ENCODE data around the gene RPL34. TPM values are rescaled to one million over a fixed set of nuclear protein-coding genes. Genes with fewer than 3 reads are reported as not detected.
A peak's percentile ranks its signal among the peaks of the same experiment; 100 is the strongest.

The RPL34 gene
- total RNA-seq, 2 donors from 2014 or later: 804 to 1,203 TPM

GRCh38 chr4:108649863-108650211 is 29.5 kb downstream of the RPL34 start:
- Histone ChIP-seq H3K27ac (peak overlapping the region in 2 of 4 donors; percentile 88 to 96), H3K27me3 (no peaks in the 10 kb centered on the region), H3K4me3 (no peak overlapping the region), H3K36me3 (replicated peaks in 1 of 2; ENCODE audit: insufficient read depth in 1 of 2, low read depth in 2 of 2) (no peaks in the 10 kb centered on the region), H3K9me3 (no peaks in the 10 kb centered on the region), H3K4me1 (peaks cover 30% of the 10 kb centered on the region)
- DNase-seq: no peak
- 3% methylated on average over 6 of the region's 6 CpGs for WGBS, 2 donors
- no peak for ATAC-seq
- TF ChIP-seq POLR2A (IDR thresholded peaks at IDR 0.05): no peak
- TF ChIP-seq, protein P1, sequence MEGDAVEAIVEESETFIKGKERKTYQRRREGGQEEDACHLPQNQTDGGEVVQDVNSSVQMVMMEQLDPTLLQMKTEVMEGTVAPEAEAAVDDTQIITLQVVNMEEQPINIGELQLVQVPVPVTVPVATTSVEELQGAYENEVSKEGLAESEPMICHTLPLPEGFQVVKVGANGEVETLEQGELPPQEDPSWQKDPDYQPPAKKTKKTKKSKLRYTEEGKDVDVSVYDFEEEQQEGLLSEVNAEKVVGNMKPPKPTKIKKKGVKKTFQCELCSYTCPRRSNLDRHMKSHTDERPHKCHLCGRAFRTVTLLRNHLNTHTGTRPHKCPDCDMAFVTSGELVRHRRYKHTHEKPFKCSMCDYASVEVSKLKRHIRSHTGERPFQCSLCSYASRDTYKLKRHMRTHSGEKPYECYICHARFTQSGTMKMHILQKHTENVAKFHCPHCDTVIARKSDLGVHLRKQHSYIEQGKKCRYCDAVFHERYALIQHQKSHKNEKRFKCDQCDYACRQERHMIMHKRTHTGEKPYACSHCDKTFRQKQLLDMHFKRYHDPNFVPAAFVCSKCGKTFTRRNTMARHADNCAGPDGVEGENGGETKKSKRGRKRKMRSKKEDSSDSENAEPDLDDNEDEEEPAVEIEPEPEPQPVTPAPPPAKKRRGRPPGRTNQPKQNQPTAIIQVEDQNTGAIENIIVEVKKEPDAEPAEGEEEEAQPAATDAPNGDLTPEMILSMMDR (IDR thresholded peaks at IDR 0.05): no peak
- intact Hi-C loops (cut with DNase I): no loop called here

GRCh38 chr4:108650212-108651013 is 30.0 kb downstream of the RPL34 start, which contains the start of gene OSTC:
Gene OSTC, plus strand, starts transcription at chr4:108650599. Its CDS starts 57 bp downstream, at chr4:108650656.
- peak; percentile 29 to 85 (median 84) for TF ChIP-seq POLR2A (IDR thresholded peaks at IDR 0.05)
- TF ChIP-seq, protein P1 (IDR thresholded peaks at IDR 0.05): peak in 2 of 7 experiments; percentile 4 to 9
- peak within 1 kb of the TSS; percentile 66 to 99 for H3K4me3 ChIP-seq
- no peaks in the 10 kb centered on the region for H3K9me3 ChIP-seq
- H3K27ac ChIP-seq: peak within 1 kb of the TSS; percentile 63 to 96 (median 87)
- H3K27me3 ChIP-seq: no peaks in the 10 kb centered on the region
- intact Hi-C loops (cut with DNase I): no loop called here
- 0 to 1% methylated on average over 42 to 45 of the region's 45 CpGs for WGBS, 2 donors
- ATAC-seq (peak; percentile 98), DNase-seq (peak; percentile 96 to 97 (median 96))
- H3K36me3 ChIP-seq (replicated peaks in 1 of 2; ENCODE audit: insufficient read depth in 1 of 2, low read depth in 2 of 2): no peaks in the 10 kb centered on the region
- peaks cover 30% of the 10 kb centered on the region for H3K4me1 ChIP-seq

DNA sequence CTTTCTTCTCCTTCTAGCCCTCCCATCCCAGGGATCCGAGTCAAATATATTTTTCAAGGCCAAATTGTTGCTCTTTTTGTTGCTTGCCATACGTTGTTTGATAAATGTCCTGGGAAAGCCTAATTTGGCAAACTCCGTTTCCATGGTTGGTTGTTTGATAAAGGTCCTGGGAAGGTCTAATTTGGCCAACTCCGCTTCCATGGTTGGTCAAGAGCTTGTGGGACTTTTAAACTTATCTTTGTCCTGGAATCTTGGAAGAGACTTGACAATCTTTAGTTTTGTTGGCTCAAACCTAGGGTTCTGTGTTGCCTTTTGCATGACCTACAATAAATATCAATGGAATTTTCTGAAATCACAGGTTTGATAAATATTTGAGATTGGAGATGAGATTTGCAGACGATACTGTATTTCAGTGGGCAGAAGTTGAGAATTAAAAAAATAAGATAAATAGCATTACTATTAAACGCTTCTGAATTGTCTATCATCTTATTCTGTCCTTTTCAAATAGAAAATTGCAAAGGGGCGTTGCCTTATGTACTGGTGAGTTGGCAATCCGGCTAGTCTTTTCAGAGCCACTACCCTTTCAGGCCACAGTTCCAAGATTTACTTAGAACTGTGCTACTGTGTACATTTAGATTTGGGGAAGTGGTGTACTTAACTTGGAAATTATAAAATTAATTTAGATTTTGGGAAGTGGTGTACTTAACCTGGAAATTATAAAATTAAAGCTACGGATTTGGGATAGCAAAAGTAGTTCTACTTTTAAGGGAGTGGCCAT is 30.8 kb downstream of the RPL34 start:
- TF ChIP-seq, protein P1 (IDR thresholded peaks at IDR 0.05): no peak
- no peak for TF ChIP-seq POLR2A (IDR thresholded peaks at IDR 0.05)
- Histone ChIP-seq H3K27ac (peak overlapping the region; percentile 63 to 96 (median 87)), H3K4me3 (peak overlapping the region; percentile 66 to 99), H3K9me3 (no peaks in the 10 kb centered on the region), H3K27me3 (no peaks in the 10 kb centered on the region), H3K36me3 (replicated peaks in 1 of 2; ENCODE audit: insufficient read depth in 1 of 2, low read depth in 2 of 2) (no peaks in the 10 kb centered on the region), H3K4me1 (peaks cover 30% of the 10 kb centered on the region)
- intact Hi-C loops (cut with DNase I): no loop called here
- DNase-seq: peak in 2 of 4 donors; percentile 19 to 26
- 1% methylated on average over 9 of the region's 9 CpGs for WGBS, 2 donors
- no peak for ATAC-seq

DNA sequence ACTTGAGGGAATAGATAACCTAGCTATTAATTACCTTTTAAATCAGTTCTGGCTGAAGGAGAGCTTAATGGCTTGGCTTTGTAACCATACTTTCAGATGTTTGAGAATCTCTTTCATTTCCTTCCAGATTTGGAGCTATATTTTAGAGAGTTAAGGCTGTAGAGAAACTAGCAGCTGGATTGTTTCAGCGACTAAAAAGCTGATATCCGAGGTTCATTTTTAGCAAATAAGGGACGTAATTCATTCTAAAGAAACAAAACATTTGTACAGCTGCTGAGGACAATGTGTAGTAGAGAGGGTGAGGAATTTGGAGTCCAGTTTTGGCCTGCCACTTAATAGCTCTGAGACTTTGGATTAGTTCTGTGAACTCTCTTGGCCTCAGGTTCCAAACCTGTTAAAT is 42.3 kb downstream of the RPL34 start:
- no peaks in the 10 kb centered on the region for H3K9me3 ChIP-seq
- no peaks in the 10 kb centered on the region for H3K4me1 ChIP-seq
- H3K27ac ChIP-seq: no peak overlapping the region
- no peak for TF ChIP-seq POLR2A (IDR thresholded peaks at IDR 0.05)
- TF ChIP-seq, protein P1 (IDR thresholded peaks at IDR 0.05): no peak
- no peak overlapping the region for H3K4me3 ChIP-seq
- DNase-seq (no peak), ATAC-seq (no peak)
- H3K27me3 ChIP-seq: no peaks in the 10 kb centered on the region
- intact Hi-C loops (cut with DNase I): no loop called here
- 41 to 42% methylated on average over 3 of the region's 3 CpGs for WGBS, 2 donors
- peaks cover 0 to 11% of the 10 kb centered on the region in 2 donors for H3K36me3 ChIP-seq (replicated peaks in 1 of 2; ENCODE audit: insufficient read depth in 1 of 2, low read depth in 2 of 2)

Data from body of pancreas (tissue), 4 donors.